Neural progenitor cell (in vitro differentiated cells): ENCODE results near the gene MAP2. TPM values are rescaled to one million over a fixed set of nuclear protein-coding genes. Genes with fewer than 3 reads are reported as not detected.
A peak's percentile ranks its signal among the peaks of the same experiment; 100 is the strongest.

Experiments used
- DNase-seq: peaks from one replicate; pipeline ENCODE4 v3.0.0-alpha.2; 2016; ENCODE audit warnings: low spot score
- H2AFZ ChIP-seq: fragments of 200-600 bp; sonication (generic); replicated peaks from 2 replicates; pipeline ENCODE4 v1.6.1; 2016; ENCODE audit warnings: antibody characterized with exemption
- H3F3A ChIP-seq: fragments of 200-600 bp; sonication (generic); 2 replicates; pipeline ENCODE4 v1.6.1; 2016; ENCODE audit warnings: antibody characterized with exemption, low read depth
- H3K27ac ChIP-seq: fragments of 200-600 bp; sonication (generic); 2 replicates; pipeline ENCODE4 v1.5.1; 2016; ENCODE audit warnings: mild to moderate bottlenecking
- H3K27me3 ChIP-seq: fragments of 200-600 bp; sonication (generic); 2 replicates; pipeline ENCODE4 v1.6.1; 2016; ENCODE audit warnings: mild to moderate bottlenecking, moderate library complexity
- H3K36me3 ChIP-seq: fragments of 200-600 bp; sonication (generic); 2 replicates; pipeline ENCODE4 v1.5.1; 2016
- H3K4me1 ChIP-seq: fragments of 200-600 bp; sonication (generic); 2 replicates; pipeline ENCODE4 v1.6.1; 2016; ENCODE audit warnings: mixed run types
- H3K4me2 ChIP-seq: fragments of 200-600 bp; sonication (generic); 2 replicates; pipeline ENCODE4 v1.6.1; 2016
- H3K4me3 ChIP-seq: fragments of 200-600 bp; sonication (generic); 2 replicates; pipeline ENCODE4 v1.5.1; 2016
- H3K79me2 ChIP-seq: fragments of 200-600 bp; sonication (generic); 2 replicates; pipeline ENCODE4 v1.6.1; 2016; ENCODE audit warnings: low read depth
- H3K9ac ChIP-seq: fragments of 200-600 bp; sonication (generic); 2 replicates; pipeline ENCODE4 v1.6.1; 2016
- H3K9me3 ChIP-seq: fragments of 200-600 bp; sonication (generic); 2 replicates; pipeline ENCODE4 v1.5.1; 2016; ENCODE audit warnings: low read depth
- H4K20me1 ChIP-seq: fragments of 200-600 bp; sonication (generic); 2 replicates; pipeline ENCODE4 v1.6.1; 2016; ENCODE audit warnings: low read depth
- H3K27ac Mint-ChIP-seq: 3 replicates; pipeline ENCODE4 v1.8.0; 2021; ENCODE audit warnings: mixed read lengths
- H3K27me3 Mint-ChIP-seq: 2 replicates; pipeline ENCODE4 v1.8.0; 2022; ENCODE audit warnings: low read depth, mild to moderate bottlenecking, inconsistent platforms, moderate library complexity, mixed read lengths; ENCODE audit not compliant: insufficient read depth
- H3K36me3 Mint-ChIP-seq: 3 replicates; pipeline ENCODE4 v1.8.0; 2021; ENCODE audit warnings: mixed read lengths
- H3K4me1 Mint-ChIP-seq: 3 replicates; pipeline ENCODE4 v1.8.0; 2021; ENCODE audit warnings: mixed read lengths
- H3K4me3 Mint-ChIP-seq: 3 replicates; pipeline ENCODE4 v1.8.0; 2021; ENCODE audit warnings: mild to moderate bottlenecking, moderate library complexity, mixed read lengths
- H3K9me3 Mint-ChIP-seq: 3 replicates; pipeline ENCODE4 v1.8.0; 2020; ENCODE audit warnings: mixed read lengths
- CTCF ChIP-seq: fragments of 200-600 bp; sonication (generic); IDR thresholded peaks from 2 replicates; pipeline ENCODE4 v1.5.1; 2017; ENCODE audit warnings: antibody characterized with exemption, mild to moderate bottlenecking
- EZH2 ChIP-seq: fragments of 200-600 bp; sonication (generic); IDR thresholded peaks from 2 replicates; pipeline ENCODE4 v1.6.1; 2017; ENCODE audit warnings: antibody characterized with exemption, mild to moderate bottlenecking, moderate library complexity
- EZH2phosphoT487 ChIP-seq: fragments of 200-600 bp; sonication (generic); IDR thresholded peaks from 2 replicates; pipeline ENCODE4 v1.6.1; 2017; ENCODE audit warnings: antibody characterized with exemption
- total RNA-seq: library from RNA; depleted of rRNA; stranded (reverse); fragments of >200 nt; gene quantifications from 2 replicates; pipeline ENCODE4 v1.2.3, GENCODE V29; 2015; ENCODE audit warnings: low replicate concordance

MAP2 gene
- total RNA-seq, 1 donor from 2014 or later: 102 TPM

- no peak overlapping the region for H3K4me3 Mint-ChIP-seq
- no peak overlapping the region for H3K4me3 ChIP-seq
- peaks cover 23% of the 10 kb centered on the region for H3K4me1 Mint-ChIP-seq
- no peak overlapping the region for H3K4me2 ChIP-seq
- no peak overlapping the region for H3K9ac ChIP-seq
- H3K79me2 ChIP-seq: no peaks in the 10 kb centered on the region
- H3K9me3 Mint-ChIP-seq: no peaks in the 10 kb centered on the region
- H3K27ac Mint-ChIP-seq: no peak overlapping the region
- no peak overlapping the region for H2AFZ ChIP-seq
- H3F3A ChIP-seq: peaks cover 16% of the 10 kb centered on the region
- H4K20me1 ChIP-seq: no peaks in the 10 kb centered on the region
- TF ChIP-seq CTCF (no peak), EZH2 (no peak), EZH2phosphoT487 (no peak)
- peaks cover 13% of the 10 kb centered on the region for H3K4me1 ChIP-seq
- H3K27me3 Mint-ChIP-seq: no peaks in the 10 kb centered on the region
- no peaks in the 10 kb centered on the region for H3K27me3 ChIP-seq
- H3K9me3 ChIP-seq: no peaks in the 10 kb centered on the region
- no peak for DNase-seq
- peaks cover 34% of the 10 kb centered on the region for H3K36me3 Mint-ChIP-seq
- no peak overlapping the region for H3K27ac ChIP-seq
- no peaks in the 10 kb centered on the region for H3K36me3 ChIP-seq
Measured at GRCh38 chr2:209624192-209624938, 200.5 kb downstream of the MAP2 start.

GRCh38 chr2:209629597-209629996 lies 205.8 kb downstream of the MAP2 start:
- Mint-ChIP-seq H3K9me3 (no peaks in the 10 kb centered on the region), H3K4me1 (peaks cover 48% of the 10 kb centered on the region), H3K4me3 (no peak overlapping the region), H3K27me3 (no peaks in the 10 kb centered on the region), H3K27ac (no peak overlapping the region), H3K36me3 (peaks cover 55% of the 10 kb centered on the region)
- Histone ChIP-seq H3F3A (peaks cover 2% of the 10 kb centered on the region), H4K20me1 (no peaks in the 10 kb centered on the region), H2AFZ (no peak overlapping the region), H3K36me3 (no peaks in the 10 kb centered on the region), H3K9ac (no peak overlapping the region), H3K79me2 (no peaks in the 10 kb centered on the region), H3K4me1 (no peaks in the 10 kb centered on the region), H3K4me3 (no peak overlapping the region), H3K27me3 (no peaks in the 10 kb centered on the region), H3K27ac (no peak overlapping the region), H3K9me3 (no peaks in the 10 kb centered on the region), H3K4me2 (no peak overlapping the region)
- no peak for DNase-seq
- TF ChIP-seq EZH2phosphoT487: no peak
- no peak for TF ChIP-seq EZH2
- TF ChIP-seq CTCF: no peak

GRCh38 chr2:209633911-209634310 lies 210.1 kb downstream of the MAP2 start:
- no peak overlapping the region for H3K27ac ChIP-seq
- H2AFZ ChIP-seq: no peak overlapping the region
- H3K27me3 Mint-ChIP-seq: no peaks in the 10 kb centered on the region
- peaks cover 10% of the 10 kb centered on the region for H3K4me1 ChIP-seq
- H3K4me1 Mint-ChIP-seq: peaks cover 55% of the 10 kb centered on the region
- H3K27me3 ChIP-seq: no peaks in the 10 kb centered on the region
- TF ChIP-seq CTCF (no peak), EZH2phosphoT487 (no peak), EZH2 (no peak)
- H3K9me3 ChIP-seq: no peaks in the 10 kb centered on the region
- no peak for DNase-seq
- H3K4me3 ChIP-seq: no peak overlapping the region
- H3K9me3 Mint-ChIP-seq: no peaks in the 10 kb centered on the region
- no peak overlapping the region for H3K9ac ChIP-seq
- H3K4me3 Mint-ChIP-seq: no peak overlapping the region
- no peaks in the 10 kb centered on the region for H4K20me1 ChIP-seq
- H3F3A ChIP-seq: no peaks in the 10 kb centered on the region
- H3K36me3 ChIP-seq: no peaks in the 10 kb centered on the region
- H3K36me3 Mint-ChIP-seq: peaks cover 53% of the 10 kb centered on the region
- H3K79me2 ChIP-seq: no peaks in the 10 kb centered on the region
- H3K4me2 ChIP-seq: no peak overlapping the region
- H3K27ac Mint-ChIP-seq: peak overlapping the region; percentile 73
